Measurements from ENCODE around the gene TEX14. TPM values are rescaled to one million over a fixed set of nuclear protein-coding genes. Genes with fewer than 3 reads are reported as not detected.
"Not testable (repeated sequence)": the region's sequence is repeated elsewhere in the genome, so short reads cannot be mapped to it uniquely, and the experiment has no call there.

TEX14 gene
- total RNA-seq, 1 experiment from 2014 or later = not detected

DNA sequence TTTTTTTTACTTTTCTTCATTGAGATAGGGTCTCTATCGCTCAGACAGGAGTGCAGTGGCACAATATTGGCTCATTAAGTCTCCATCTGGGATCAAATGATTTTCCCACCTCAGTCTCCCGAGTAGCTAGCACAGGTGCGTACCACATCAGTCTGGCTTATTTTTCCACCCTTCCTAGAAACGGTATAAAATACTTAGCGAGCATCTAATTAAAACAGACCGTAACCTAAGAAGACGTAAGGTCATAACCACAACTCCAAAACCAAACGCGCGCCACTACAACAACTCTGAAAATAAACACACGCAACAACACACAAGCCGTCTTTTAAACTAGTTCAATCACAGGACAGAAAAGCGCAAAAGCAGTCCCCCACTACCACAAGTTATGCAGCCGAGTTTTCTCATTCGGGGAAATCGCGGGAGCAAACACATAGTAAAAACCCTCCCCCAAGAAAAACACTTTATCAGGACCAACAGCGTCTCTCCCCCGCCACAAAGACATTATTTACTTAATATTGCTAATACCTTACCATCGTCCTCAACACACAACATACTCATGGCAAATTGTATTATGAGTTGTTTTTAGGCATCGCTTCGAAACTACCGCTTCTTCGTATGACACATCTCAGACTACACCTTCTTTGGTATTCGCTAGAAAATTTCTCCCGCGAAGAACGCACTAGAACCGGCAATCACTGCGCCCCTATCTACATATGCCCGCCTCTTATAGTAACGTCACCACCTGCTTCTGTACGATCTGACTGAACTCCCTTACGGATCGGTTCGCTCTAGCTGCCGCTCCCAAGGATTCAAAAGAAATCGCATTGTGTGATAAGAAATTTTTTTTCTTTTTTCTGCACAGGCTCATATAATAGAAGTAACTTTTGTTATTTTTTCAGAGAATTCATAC lies 32.8 kb downstream of the TEX14 start:
- peak; percentile 80 for DNase-seq (ENCODE audit: low spot score)

- DNase-seq (ENCODE audit: low spot score) = not testable (repeated sequence)
These were observed 33.7 kb downstream of the TEX14 start for GRCh38 chr17:58657962-58658803.

- DNase-seq (ENCODE audit: low spot score) = no peak
These were observed 43.6 kb downstream of the TEX14 start for GRCh38 chr17:58648236-58648635.

DNA sequence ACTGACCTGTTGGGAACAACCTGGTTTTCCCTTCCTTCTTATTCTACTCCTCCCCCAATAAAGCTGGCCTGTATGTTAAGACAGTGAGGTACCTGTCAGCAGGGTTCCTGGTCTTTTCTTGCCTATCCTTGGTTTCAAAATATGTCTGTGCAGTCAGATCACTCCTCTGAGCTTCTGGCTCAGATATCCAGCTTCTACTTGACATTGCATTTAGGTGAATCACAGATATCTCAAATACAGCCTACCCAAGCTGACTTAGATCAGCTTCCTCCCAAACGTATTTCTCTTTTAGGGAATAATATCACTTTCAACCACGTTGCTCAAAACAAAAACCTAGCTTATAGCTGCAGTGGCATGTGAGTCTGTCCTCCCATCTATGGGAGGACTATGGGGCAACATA lies 48.7 kb downstream of the TEX14 start:
- no peak for DNase-seq (ENCODE audit: low spot score)

DNA sequence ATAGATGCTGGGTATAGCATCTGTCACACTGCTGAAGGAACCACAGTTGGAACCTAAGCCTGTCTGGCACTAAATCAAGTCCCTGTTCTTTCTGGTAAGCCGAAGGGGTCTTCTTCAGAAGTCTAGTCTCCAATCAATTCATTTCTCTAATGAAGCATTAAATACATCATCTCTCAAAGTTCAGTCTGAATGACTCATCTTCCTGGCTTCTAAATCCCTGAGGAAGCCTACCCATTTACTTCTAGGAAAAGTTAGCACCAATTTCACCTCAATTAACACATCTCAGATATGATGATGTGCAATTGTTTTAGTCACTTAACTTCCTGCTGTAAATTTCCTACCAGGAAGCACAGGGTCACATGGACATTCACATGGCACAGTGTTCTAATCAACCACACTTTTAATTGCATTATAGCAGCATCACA lies 49.9 kb downstream of the TEX14 start:
- DNase-seq (ENCODE audit: low spot score) = no peak

DNA sequence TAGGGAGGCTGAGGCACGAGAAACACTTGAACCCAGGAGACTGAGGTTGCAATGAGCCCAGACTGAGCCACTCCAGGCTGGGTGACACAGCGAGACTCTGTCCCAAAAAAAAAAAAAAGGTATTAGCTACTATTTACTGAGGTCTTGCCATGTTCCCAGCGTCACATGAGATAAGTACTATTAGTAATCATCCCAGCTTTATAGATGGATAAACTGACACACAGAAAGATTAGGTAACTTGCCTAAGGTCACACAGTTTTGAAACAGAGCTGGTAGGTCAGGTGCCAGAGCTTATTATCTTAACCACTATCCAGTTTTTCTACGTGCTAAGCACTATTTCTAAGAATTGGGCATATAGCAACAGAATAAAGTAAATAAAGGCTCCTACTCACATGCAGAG lies 51.6 kb downstream of the TEX14 start:
- DNase-seq (ENCODE audit: low spot score) = no peak

DNA sequence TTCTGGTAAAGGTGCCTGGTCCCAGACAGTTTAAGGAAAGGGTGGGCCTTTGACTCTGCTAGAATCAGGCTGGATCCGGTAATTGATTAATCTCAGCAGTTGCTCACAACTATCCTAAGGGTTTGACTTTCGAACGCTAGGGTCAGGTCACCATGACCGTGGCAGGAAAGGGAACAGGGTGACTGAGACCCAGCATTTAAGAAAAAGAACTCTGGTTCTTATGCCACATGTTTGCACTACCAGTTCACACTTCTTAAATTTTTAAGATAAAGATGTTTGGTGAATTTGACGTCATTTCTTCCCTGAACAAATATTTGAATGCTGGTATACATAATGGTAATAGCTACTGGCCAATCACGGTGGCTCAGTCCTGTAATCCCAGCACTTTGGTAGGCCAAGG lies 52.2 kb downstream of the TEX14 start:
- no peak for DNase-seq (ENCODE audit: low spot score)

DNA sequence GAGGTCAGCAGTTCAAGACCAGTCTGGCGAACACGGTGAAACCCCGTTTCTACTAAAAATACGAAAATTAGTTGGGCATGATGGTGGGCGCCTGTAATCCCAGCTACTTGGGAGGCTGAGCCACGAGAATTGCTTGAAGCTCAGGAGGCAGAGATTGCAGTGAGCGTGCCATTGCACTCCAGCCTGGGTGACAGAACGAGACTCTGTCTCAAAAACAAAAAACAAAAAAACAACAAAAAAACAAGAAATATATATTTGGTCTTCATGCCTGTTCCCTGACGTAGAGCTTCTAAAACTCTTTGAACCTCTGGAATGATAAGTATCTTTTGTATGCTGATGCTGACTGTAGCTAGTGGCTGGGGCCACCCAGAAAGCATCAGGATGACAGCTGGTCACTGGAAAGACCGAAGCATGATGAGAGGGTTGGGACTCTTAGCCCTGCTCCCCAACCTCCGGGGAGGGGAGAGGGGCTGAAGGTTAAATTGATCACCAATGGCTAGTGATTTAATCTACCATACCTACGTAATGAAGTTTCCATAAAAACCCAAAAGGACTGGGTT lies 54.8 kb downstream of the TEX14 start:
- no peak for DNase-seq (ENCODE audit: low spot score)

- no peak for DNase-seq (ENCODE audit: low spot score)
These were observed 59.2 kb downstream of the TEX14 start for GRCh38 chr17:58632324-58633314.

GRCh38 chr17:58631523-58632323 lies 60.1 kb downstream of the TEX14 start:
- peak; percentile 98 for DNase-seq (ENCODE audit: low spot score)

DNA sequence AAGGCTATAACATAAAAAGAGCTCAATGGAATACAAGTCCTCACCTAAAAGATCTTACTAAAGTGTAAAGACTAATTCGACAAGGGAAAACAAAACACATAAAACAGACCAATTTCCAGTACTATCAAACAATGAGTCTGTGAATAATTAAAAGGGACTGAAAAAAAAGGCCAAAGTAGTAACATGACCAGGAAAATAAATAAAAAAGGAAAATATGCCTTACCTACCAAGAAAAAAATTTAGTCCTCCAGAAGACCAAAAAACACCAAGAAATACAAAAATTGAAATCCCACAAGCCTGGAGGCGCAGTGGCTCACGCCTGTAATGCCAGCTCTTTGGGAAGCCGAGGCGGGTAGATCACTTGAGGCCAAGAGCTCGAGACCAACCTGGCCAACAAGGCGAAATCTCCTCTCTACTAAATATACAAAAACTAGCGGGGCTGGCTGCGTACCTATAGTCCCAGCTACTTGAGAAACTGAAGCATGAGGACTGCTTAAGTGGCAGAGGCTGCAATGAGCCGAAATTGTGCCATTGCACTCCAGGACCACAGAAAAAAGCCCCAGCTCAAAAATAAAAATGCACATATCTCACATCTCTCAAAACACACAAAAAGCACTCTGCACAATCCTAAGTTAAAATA lies 60.8 kb downstream of the TEX14 start:
- DNase-seq (ENCODE audit: low spot score) = no peak

DNA sequence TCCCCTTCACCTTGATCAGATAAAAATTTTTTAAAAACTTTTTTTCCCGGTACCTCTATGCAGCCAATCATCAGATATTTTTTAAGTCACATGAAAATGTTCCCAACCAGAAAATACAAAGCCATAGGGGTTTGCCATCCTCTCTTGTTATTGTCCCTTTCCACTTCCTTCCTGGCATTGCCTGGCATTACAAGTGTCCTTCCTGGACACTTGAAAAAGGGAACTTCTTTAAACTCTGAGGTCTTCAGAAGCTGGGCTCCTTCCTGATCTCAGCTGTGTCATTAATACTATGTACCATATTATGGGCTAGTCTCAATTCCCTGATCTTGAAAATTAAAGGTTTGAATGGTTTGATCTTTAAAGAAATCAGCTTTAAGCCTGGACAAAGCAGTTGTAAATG lies 64.9 kb downstream of the TEX14 start:
- DNase-seq (ENCODE audit: low spot score) = no peak

DNA sequence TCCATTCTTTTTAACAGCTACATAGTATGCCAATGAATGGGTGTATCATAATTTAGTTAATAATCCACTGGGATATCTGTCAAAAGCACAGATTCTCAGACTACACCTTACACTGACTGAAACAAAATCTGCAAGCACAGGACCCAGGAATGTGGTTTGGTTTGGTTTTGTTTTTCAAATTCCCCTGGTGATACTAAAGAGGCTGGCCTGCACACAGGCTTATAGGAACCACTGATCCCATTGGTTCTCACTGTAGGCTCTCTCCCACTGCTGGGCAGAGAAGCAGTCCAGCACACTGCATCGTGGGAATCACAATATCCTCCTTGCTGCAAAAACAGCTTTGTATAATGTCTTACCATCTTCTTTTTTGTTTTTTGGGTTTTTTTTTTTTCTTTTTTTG lies 67.1 kb downstream of the TEX14 start:
- DNase-seq (ENCODE audit: low spot score) = no peak

DNA sequence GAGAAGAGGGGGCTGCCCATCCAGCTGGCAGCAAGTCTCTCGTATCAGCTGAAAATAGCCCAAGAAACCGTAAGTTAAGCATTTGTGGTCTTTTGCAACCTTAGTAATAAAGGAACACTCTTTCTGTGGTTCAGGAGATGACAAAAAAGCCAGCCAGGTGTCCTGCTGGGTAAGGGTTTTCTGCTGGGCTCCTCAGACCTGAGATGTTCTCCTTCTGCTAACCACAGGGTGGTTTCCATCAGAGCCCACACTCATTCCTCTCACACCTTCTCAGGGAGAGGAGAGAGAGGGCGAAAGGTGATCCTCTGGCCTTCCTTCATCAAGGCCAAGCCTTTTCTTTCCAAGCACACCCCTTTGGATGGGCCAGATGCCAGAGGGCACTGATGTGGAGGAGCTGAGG lies 70.7 kb downstream of the TEX14 start:
- no peak for DNase-seq (ENCODE audit: low spot score)

DNA sequence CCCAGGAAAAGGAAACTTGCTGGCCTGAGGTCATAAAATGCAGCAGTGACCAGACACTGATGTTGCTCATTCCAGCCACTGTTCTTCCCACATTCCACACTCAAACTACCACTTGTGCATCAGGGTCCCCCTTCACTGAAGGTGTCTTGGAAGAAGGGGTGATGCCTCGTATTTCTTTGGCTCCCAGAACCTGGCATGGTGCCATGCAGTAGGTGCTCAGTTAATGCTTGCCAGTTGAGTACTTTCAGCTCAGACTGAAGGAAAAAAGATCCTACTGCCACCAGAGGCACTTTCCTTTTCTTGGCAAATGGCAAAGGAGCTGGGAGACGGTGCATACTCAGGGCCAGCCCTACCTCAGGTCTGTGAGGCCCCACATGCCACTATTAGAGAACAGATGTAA lies 73.5 kb downstream of the TEX14 start:
- DNase-seq (ENCODE audit: low spot score) = no peak

GRCh38 chr17:58617563-58617962 lies 74.3 kb downstream of the TEX14 start:
- no peak for DNase-seq (ENCODE audit: low spot score)

DNA sequence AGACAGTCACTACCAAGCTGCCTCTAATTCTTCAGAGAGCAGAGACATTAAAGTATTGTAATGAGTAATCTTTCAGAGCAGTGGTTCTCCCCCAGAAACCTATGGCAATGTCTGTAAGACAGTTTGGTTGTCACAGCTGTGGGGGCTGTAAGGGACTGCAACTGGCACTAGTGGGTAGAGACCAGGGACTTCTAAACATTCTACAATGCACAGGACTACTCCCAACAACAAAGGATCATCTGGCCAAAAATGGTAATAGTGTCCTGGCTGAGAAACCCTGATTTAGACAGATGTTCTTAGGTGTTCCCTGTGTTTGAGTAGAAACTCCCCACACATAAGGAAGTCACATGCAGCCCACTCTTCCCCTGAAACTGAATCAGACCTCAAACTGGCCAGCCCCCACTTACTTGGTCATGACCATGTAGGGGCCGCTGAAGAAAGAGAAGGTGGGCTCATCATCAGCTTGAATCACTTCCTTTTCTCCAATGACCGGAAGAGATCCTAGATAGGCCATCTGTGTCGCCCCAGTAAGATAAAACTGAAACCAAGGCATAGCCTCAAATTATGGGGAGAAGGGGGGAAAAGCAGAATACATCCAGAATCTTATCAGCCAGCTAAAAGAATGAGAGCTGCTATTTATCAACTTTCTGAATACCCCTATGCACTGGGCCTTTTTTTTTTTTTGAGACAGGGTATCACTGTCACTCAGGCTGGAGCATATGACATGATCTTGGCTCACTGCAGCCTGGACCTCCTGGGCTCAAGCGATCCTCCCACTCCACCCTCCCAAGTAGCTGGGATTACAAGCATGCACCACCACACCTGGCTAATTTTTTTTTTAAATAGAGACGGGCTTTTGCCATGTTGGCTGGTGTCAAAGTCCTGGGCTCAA lies 75.8 kb downstream of the TEX14 start:
- no peak for DNase-seq (ENCODE audit: low spot score)

- DNase-seq (ENCODE audit: low spot score) = no peak
These were observed 76.9 kb downstream of the TEX14 start for GRCh38 chr17:58614859-58615459.
